HUDEP-2 (cell line): ENCODE measurements around the gene SSTR5.

Experiments used
- DNase-seq, 76 experiments: peaks; one replicate each; lab custom pipeline; 2025; ENCODE audit not compliant: unreplicated experiment in 76 of 76; lab: John Stamatoyannopoulos, UW

The SSTR5 gene

DNA sequence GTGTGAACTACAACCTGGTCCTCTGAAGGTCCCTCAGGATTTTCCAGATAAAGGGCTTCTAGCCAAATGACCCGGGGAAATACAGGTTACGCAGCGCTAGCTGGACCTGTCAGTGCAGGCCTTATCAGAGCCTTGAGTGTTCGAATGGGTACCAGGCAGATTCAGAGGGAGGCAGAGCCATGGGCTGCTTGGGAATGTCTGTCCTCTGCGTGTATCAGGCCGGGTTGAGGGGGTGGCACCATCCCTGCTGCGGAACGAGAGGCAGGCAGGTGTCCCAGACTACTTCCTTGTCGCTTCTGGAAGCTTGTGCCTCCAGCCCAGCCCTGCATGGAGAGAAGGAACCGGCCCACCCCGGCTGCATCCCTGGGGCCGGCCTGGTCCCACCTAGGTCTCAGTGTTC lies 33.6 kb upstream of the SSTR5 start:
- DNase-seq, result no peak

DNA sequence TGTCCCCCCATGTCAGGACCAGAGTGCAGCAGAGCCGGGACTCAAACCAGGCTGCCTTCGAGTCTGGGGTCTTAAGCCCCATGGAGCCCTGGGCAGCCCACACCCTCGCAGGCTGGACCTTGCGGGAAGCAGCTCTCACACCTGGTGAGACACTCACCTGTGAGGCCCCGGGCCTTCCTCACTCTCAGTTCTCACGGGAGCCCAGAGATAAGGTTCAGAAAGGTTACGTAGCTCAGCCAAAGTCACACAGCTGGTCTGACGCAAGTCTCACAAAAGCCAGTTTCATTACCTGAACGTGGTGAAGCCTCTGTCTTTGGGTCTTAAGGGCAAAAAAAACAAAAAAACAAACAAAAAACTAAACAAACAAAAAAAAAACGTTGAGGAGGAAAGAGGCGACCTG lies 32.8 kb upstream of the SSTR5 start:
- DNase-seq, result no peak

DNA sequence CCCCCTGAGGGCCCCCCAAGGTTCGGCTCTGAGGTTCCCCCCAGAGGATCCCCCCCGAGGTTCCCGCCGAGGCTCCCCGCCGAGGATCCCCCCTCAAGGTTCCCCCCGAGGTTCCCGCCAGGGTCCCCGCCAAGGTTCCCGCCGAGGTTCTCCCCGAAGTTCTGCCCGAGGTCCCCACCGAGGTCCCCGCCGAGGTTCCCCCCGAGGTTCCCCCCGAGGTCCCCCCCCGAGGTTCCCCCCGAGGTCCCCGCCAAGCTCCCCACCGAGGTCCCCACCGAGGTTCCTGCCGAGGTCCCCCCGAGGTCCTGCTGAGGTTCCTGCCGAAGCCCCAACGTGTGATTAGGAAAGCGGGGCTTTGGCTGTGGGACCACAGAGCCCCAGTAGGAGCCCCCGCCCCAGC lies 32.2 kb upstream of the SSTR5 start:
- DNase-seq, result no peak

DNA sequence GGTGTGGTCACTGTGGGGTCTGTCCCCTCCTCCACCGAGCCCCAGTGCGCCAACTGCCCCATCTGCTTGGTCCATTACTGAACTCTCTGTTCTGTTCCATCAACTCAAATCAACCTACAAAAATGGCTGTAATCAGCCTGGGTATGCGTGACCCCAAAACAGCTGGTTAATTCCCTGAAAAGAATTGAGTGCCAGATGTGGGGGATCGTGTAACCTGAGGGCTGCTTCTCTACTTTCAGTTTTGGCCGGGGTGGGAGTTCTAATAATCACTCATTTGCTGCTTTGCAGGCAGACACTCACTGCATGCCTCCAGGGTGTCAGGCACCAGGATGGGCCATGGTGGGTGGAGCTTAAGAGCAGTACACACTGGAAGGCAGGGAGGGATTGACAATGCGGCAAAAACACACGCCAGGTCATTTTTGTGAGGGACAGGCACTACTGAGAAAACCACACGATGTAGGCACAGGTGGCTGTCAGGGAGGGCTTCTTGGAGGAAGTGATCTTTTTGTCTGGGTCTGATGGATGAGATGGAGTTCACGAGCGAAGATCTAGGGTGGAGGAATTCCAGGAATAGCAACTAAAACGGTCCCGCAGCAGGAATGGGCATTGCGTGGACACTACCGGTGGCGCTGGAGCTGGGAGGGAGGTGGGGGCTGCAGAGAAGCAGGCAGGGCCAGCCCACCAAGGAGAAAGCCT lies 30.4 kb upstream of the SSTR5 start:
- no peak for DNase-seq

DNA sequence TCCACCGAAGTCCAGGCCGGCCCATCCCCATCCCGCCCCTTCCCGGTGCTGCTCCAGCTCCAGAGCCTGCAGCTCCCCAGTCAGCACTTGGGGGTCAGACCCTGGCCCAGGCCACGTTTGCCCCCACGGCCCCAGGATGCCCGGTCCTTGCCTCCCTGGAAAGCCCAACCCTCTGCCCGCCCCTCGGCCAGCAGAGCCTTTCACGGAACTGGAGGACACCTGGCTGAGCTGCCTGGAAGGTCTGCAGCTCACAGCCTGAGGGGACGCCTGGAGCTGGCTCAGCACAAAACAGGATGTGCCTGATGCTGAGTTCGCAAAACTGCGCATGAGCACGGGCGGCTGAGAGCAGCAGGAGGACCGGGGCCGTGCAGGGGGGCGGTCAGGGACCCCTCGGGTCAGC lies 29.7 kb upstream of the SSTR5 start:
- no peak for DNase-seq

DNA sequence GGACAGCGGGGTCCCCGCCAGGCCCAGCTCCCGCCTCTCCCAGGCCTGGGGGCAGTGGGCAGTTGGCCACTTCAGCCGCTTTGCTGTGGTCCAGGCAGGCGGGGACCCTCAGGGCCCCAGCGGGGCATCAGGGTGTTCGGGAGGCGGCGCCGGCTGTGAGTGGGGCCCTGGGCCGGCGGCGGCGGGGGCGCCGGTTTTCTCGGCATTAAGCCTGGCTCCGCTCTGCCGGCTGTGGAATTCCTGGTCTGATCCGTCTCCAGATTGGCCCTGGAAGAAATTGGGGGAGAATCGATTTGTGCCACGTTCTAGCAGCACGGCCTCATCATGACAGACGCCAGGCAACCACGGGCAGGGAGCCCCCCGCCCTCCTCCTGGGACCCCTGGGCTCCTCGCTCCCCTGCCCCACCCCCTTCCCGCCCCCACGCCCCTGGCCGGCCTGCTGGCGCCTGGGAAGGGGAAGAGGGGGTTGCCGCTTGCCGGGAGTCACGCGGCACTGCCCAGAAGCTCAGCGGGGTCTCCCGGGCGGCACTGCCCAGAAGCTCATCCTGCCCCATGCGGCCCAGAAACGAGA lies 28.6 kb upstream of the SSTR5 start:
- DNase-seq, result no peak

DNA sequence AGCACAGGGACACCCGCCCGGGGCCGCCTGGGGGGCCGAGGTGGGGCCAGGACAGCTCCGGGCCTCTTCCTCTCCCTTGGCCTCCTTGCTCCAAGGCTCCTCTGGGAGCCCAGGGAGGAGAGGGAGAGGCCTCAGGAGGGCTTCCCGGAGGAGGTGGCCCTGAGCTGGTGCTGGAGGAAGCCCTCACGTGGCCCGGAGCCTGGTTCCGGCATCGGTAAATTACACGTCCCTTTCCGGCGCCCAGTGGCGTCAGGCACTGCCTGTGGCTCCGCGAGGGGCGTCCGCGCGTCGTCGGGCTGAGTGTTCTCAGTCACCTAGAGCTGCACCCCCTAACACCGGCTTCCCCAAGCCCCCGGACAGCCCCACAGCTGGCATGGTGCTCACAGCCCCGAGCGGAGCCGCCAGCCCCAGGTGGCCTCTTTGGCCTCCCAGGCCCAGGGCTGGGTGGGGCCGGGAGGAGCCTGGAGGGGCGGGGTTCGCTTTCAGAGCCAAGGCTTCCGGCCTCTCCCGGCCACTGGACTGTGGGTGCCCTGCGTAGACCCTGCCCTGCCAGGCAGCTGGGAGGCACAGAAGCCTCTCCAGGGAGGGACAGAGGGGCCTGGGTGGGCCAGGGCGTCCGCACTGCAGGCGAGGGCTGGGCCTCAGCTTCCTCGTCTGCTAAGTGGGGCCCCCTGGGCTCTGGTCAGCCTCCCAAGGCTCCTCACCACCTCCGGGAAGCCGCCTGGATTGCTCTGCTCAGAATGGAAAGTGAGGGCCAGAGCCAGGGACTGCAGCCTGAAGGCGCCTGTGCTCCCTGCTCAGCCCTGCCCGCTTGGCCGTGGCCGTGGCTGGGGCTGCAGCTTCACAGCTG lies 27.9 kb upstream of the SSTR5 start:
- DNase-seq, result no peak

DNA sequence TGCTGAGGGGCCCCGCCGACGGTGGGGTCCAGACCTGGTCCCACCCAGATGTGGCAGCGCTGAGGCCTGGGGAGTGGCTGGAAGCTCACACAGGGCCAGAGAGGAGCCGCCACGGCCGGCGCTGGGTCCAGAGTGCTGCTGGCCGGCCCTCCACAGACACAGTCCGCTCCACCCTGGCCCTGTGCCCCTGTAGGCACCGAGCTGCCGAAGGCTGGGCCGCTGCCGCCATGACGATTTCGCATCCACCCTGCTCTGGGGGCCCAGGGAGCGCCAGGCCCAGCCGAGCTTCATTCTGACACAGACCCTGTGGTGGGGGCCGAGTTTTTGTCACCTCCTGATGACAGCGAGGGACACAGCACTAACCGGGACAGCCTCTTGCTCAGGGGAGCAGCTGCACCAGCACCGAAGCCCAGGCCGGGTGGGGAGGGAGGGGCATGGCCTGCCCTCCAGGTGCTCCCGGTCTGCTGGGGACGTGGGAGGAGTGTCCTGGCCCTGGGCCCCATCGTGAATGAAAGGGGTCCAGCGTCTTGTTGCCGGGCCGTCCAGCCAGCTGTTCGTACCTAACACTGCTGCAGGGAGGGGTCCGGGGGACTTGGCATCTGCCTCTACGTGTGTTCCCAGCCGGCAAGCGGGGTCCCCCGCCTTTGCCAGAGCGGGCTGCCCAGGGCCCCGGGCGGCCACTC lies 27.1 kb upstream of the SSTR5 start:
- no peak for DNase-seq

DNA sequence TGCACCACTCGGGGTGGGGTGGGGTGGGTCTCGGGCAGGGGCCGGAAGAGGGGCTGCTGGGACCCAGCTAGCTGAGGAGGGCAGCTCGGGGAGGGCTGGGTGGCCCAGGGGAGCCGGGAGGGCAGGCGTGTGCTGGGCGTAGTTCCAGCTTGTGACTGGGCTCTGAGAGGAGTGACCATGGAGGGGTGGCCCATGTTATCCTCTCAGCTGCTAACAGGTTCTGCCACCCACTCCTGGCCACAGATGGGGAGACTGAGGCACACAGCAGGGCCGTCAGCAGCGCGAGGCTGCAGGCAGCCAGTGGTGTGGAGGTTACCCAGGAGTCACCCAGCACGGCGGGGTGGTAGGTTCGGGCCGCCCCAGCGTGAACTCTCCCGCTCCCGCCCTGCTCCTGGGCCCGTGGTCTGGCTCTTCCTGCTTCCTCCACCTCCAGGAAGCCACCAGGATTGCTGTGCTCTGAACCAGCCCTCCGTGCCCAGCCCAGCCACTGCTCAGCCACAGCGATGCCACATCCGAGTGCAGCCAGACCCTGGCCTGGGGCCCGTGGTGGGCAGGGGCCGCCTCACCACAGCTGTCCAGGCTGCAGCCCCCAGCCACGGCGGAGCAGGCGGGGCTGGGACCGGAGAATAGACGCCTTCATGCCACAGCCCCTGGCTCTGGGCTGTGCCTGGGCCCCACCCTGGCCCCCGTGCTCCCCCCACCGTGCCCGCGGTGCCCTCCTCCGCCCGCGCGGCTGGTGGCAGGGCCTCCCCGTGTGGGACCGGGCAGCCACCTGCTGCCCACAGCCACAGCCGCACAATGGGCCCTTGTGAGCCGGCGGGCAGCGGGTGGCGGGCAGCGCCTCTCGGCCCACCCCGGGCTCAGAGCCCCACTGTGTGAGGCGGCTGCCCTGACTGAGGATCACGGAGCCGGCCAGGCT lies 26.3 kb upstream of the SSTR5 start:
- DNase-seq, result no peak

DNA sequence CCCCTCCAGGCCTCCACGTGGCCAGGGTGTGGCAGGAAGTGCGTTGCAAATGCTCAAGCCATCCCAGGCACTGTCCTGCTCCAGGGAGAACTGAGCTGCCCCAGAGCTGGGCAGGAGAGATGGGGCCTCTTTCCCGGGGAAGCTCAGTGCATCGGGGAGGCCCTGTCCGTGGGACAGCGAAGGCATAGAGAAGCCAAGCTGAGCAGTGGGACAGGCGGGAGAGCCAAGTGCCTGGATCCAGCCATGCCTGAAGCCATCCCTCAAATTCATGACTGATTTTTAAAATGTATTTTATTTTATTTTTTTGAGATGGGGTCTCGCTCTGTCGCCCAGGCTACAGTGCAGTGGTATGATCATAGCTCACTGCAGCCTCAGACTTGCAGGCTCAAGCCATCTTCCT lies 25.4 kb upstream of the SSTR5 start:
- no peak for DNase-seq

DNA sequence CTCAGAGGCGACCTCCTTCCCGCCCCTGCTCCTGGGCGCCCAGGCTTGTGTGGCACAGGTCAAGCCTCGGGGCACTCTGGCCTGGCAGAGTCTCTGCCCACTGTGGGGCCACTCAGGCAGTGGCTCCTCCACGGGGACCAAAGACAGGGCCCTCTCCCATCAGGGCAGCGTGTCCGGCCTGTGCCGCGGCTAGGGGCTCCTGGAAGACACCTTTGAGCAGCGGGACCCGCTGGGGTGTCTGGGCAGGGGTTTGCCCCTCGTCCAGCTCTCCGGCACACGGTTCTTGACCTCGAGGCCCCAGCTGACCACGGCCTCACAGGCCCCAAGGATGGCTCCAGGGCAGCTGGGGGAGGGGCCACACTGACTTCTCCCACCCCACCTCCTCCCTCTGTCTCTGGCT lies 24.7 kb upstream of the SSTR5 start:
- DNase-seq, result no peak

DNA sequence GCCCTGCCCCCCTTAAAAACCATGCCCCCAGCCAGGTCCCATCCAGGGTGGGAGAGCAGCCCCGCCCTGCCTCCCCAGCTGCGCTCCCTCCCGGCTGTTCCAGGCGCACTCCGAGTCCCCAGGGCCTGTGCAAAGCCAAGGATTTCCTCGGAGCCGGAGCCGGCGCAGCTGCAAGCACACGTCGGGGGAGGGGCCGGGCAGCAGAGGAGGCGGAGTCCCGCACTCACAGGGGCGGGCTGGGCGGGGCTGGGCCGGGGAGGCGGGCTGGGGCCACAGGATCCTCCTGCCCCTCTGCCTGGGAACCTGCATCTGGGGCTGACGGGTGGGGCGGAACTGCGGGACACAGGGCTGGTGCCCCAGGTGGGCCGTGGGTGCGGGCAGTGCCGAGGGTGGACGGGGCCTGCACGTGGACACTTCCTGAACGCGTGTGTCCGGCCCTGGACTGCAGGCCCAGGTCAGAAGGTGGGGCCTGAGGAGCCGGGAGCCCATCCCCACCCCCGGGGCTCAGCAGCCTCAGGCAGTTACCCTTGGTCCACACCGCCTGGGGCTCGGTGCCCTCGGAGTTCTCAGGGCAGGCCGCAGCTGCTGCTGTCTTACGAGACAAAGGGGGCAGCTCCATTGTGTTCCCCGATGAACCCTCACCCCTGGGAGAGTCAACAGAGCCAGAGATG lies 24.0 kb upstream of the SSTR5 start:
- DNase-seq, result peak in 1 of 76 experiments; percentile 7

DNA sequence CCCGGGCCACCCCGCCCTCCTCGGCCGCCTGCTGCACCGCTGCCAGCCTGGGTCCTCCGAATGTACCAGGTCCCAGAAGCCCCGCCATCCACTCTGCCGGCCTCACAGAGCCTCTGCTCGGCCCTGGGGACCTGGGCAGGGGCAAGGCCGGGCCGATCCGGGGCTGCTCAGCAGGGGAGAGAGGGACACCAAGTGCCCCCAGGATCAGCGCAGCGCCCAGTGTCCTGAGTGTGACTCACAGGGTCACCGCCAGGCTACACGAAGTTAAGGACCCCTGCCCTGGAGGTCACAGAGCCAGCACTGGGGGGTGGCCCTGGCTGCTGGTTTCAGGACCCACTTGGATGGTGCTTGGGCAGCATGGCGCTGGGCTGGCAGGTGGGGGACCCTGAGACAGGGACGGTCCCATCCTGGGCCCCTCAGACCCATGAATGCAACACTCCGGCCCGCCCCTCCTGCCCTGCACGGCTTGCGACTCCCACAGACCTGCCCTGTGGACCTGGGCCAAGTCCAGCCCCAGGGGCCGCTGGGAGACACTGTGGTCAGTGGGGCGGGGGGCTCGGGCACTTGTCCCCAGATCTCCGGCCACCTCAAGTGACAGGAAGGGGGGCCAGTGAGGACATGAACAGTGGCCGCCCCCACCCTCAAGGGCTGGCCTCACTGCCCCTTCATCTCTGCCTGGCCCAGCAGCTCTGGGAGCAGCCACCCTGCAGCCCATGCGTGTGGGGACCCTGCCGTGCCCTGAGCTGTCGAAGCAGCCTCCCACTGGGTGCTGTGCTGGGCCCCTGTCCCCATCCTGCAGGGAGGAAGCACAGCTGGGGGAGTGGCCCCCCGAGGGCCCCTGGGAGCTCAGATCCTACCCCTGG lies 23.2 kb upstream of the SSTR5 start:
- DNase-seq, result no peak

DNA sequence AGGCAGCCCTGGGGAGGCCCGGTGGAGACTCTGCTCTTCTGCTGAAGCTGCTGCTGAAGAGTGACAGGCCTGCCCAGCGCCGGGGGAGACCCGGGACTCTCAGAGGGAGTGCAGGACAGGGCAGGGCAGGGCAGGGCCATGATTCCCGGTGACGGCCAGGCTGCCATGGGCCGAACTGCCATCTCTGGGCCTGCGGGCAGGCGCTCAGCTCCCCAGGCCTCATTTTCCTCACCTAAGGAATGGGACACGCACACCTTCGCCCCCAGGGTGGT lies 22.6 kb upstream of the SSTR5 start:
- no peak for DNase-seq

DNA sequence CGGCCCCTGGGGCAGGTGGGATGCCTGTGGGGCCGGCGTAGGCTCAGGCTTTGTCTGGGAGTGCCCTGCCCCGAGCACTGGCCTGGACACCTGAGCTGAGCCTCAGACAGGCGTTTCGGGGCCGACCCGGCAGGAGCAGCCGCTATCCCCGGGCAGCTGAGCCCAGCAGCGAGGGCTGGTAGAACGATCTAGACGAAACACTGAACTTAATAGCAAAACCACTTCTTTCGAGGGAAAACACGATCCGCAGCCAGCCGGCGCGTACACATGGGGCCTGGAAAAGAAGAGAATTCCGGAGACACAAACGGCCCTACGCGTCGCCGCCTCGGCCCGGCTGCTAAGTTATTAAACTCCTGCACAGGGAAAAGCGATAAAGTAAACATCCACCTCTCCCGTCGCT lies 22.0 kb upstream of the SSTR5 start:
- no peak for DNase-seq

DNA sequence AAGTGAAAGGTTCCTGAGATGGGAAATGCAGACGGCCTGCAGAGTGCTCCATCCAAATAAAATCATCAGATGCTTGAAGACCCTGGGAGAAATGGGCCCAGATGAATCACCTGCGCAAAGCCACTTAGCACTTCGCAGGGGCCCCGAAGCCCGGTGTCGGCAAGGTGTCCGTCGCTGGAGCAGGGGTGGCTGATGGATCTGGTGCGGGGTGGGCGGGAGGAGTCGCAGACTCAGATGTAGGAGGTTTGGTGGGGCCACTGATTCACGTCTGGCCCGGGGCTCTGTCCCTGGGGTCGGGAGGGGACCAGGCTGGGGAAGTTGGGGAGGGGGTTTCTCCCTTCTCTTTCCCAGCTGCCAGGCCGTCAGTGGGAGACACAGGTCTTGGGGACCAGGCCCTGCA lies 21.6 kb upstream of the SSTR5 start:
- DNase-seq, result no peak

DNA sequence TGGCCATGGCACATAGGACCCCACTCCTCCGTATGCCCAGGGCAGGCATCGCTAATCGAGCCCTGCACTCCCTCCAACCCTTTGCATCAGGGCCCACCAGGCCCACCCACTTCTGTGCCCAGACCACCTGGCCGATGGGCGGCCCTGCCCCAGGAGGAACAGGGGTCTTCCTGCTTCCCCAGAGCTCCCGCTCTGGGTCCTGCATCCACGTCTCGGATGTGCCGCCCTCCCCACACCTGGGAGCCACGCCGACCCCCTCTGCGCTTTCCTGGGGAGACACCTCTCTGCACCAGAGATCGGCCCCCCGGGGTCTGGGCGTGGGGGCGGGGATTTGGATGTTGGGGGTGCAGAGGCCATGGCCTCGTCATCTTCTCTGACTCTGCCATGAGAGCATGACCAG lies 21.1 kb upstream of the SSTR5 start:
- no peak for DNase-seq

DNA sequence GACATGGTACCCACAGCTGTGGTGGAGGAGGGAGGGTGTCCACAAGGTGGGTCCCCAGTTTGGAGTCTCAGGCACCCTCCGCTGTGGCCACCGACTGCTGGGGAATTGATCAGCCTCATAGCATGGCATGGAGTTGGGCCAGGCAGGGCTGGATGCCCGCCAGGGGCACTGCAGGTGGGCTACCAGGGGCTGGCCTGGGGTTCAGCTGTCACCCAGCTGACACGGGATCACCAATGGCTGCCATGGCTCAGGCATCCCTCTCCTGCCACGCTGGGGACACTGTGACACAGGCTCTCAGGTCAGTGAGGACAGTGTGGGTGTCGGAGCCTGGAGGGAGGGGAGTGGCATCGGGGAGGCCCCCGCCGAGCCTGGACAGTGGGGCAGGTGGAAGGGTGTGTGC lies 19.8 kb upstream of the SSTR5 start:
- no peak for DNase-seq

DNA sequence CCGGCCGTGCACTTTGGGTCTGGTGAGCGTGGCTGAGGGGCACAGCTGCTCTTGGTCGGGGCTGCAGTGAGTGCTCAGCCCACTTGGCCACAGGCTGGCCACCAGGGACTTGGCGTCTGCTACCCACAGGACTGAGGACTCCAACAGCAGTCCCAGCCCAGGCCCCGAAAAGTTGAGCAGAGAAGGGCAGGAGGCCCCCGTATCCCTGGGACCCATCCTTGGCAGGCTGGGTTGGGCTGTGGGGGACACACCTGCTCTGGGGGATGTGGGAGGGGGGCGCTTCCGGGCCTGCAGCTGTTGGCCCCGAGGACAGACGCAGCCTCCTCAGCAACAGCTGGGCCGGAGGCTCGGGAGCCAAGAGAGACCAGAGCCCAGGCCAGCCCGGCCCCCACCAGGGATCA lies 19.4 kb upstream of the SSTR5 start:
- DNase-seq, result no peak
